Mesendoderm (in vitro differentiated cells): ENCODE measurements around the gene ARHGEF17.
A peak's percentile ranks its signal among the peaks of the same experiment; 100 is the strongest.

Experiments
- DNase-seq: peaks from one replicate; pipeline ENCODE4 v3.0.0; 2013
- H2AK5ac ChIP-seq: 2 replicates; pipeline ENCODE4 v1.6.1; 2013; ENCODE audit warnings: low read length, inconsistent platforms
- H2BK120ac ChIP-seq: 2 replicates; pipeline ENCODE4 v1.6.1; 2013; ENCODE audit warnings: low read depth, mild to moderate bottlenecking, low read length, moderate library complexity, mixed read lengths
- H2BK15ac ChIP-seq: replicated peaks from 2 replicates; pipeline ENCODE4 v1.6.1; 2013; ENCODE audit warnings: low read depth, mild to moderate bottlenecking, moderate library complexity
- H2BK5ac ChIP-seq: 2 replicates; pipeline ENCODE4 v1.6.1; 2013; ENCODE audit warnings: low read length, inconsistent platforms
- H3K18ac ChIP-seq: 2 replicates; pipeline ENCODE4 v1.6.1; 2013; ENCODE audit warnings: mild to moderate bottlenecking, low read length, mixed read lengths
- H3K23ac ChIP-seq: one replicate; pipeline ENCODE4 v1.6.1; 2013; ENCODE audit warnings: low read length
- H3K27ac ChIP-seq: 2 replicates; pipeline ENCODE4 v1.5.1; 2013; ENCODE audit warnings: low read depth, mild to moderate bottlenecking, inconsistent platforms, low read length, moderate library complexity
- H3K27me3 ChIP-seq: 2 replicates; pipeline ENCODE4 v1.6.1; 2013; ENCODE audit warnings: low read length, control low read depth, mild to moderate bottlenecking, inconsistent platforms; ENCODE audit not compliant: insufficient read depth, poor library complexity
- H3K36me3 ChIP-seq: 2 replicates; pipeline ENCODE4 v1.6.1; 2013; ENCODE audit warnings: low read length, inconsistent platforms; ENCODE audit not compliant: control insufficient read depth, insufficient read depth
- H3K4ac ChIP-seq: one replicate; pipeline ENCODE4 v1.6.1; 2013; ENCODE audit warnings: low read depth, mild to moderate bottlenecking, low read length, moderate library complexity
- H3K4me1 ChIP-seq: 2 replicates; pipeline ENCODE4 v1.6.1; 2013; ENCODE audit warnings: low read depth, low read length, inconsistent platforms; ENCODE audit not compliant: control insufficient read depth
- H3K4me2 ChIP-seq: 2 replicates; pipeline ENCODE4 v1.6.1; 2013; ENCODE audit warnings: low read length
- H3K4me3 ChIP-seq: 2 replicates; pipeline ENCODE4 v1.5.1; 2013; ENCODE audit warnings: mild to moderate bottlenecking, low read length
- H3K56ac ChIP-seq: one replicate; pipeline ENCODE4 v1.6.1; 2013; ENCODE audit warnings: low read length
- H3K79me1 ChIP-seq: 2 replicates; pipeline ENCODE4 v1.6.1; 2013; ENCODE audit warnings: low read length, inconsistent platforms
- H3K79me2 ChIP-seq: 2 replicates; pipeline ENCODE4 v1.6.1; 2013; ENCODE audit warnings: mild to moderate bottlenecking, low read length; ENCODE audit not compliant: control insufficient read depth, insufficient read depth
- H3K9ac ChIP-seq: 2 replicates; pipeline ENCODE4 v1.6.1; 2013; ENCODE audit warnings: low read length, inconsistent platforms
- H4K5ac ChIP-seq: one replicate; pipeline ENCODE4 v1.6.1; 2013; ENCODE audit warnings: low read length
- H4K8ac ChIP-seq: one replicate; pipeline ENCODE4 v1.6.1; 2013; ENCODE audit warnings: low read depth, mild to moderate bottlenecking, control low read depth, low read length, moderate library complexity
- WGBS: extraction: QIAGEN DNeasy Blood & Tissue Kit; methylation state at CpG from one replicate; pipeline ENCODE4 v1.1.7; 2013; ENCODE audit warnings: low lambda C conversion rate, missing lambda C conversion rate; ENCODE audit not compliant: insufficient coverage; ENCODE audit errors: extremely low coverage; 5-methylcytosine and 5-hydroxymethylcytosine counted together

The ARHGEF17 gene

GRCh38 chr11:73393011-73393380, 84.9 kb downstream of the ARHGEF17 start:
- no peak overlapping the region for H3K18ac ChIP-seq
- peaks cover 2% of the 10 kb centered on the region for H3K79me1 ChIP-seq
- H3K56ac ChIP-seq, result no peak overlapping the region
- no peaks in the 10 kb centered on the region for H3K27me3 ChIP-seq
- no peak overlapping the region for H2AK5ac ChIP-seq
- H4K8ac ChIP-seq, result no peak overlapping the region
- WGBS, result no CpG with 5 or more reads among the region's 7 CpGs
- no peak overlapping the region for H4K5ac ChIP-seq
- H3K79me2 ChIP-seq, result no peaks in the 10 kb centered on the region
- H2BK5ac ChIP-seq, result no peak overlapping the region
- no peak overlapping the region for H2BK15ac ChIP-seq
- H3K4me2 ChIP-seq, result no peak overlapping the region
- H3K4me1 ChIP-seq, result no peaks in the 10 kb centered on the region
- no peak overlapping the region for H3K4me3 ChIP-seq
- no peaks in the 10 kb centered on the region for H3K36me3 ChIP-seq
- no peak overlapping the region for H3K27ac ChIP-seq
- no peak overlapping the region for H2BK120ac ChIP-seq
- H3K23ac ChIP-seq, result no peak overlapping the region
- H3K4ac ChIP-seq, result no peak overlapping the region
- no peak for DNase-seq
- no peak overlapping the region for H3K9ac ChIP-seq

GRCh38 chr11:73393479-73394415, 85.7 kb downstream of the ARHGEF17 start:
- no peaks in the 10 kb centered on the region for H3K79me1 ChIP-seq
- peak; percentile 87 for DNase-seq
- H3K56ac ChIP-seq, result no peak overlapping the region
- H3K36me3 ChIP-seq, result no peaks in the 10 kb centered on the region
- H2BK120ac ChIP-seq, result no peak overlapping the region
- no peak overlapping the region for H3K23ac ChIP-seq
- H2AK5ac ChIP-seq, result no peak overlapping the region
- no peak overlapping the region for H4K5ac ChIP-seq
- H3K4me1 ChIP-seq, result no peaks in the 10 kb centered on the region
- no peak overlapping the region for H3K4me3 ChIP-seq
- no peak overlapping the region for H3K18ac ChIP-seq
- no peaks in the 10 kb centered on the region for H3K79me2 ChIP-seq
- H2BK5ac ChIP-seq, result no peak overlapping the region
- no CpG with 5 or more reads among the region's 16 CpGs for WGBS
- no peak overlapping the region for H3K27ac ChIP-seq
- H3K4me2 ChIP-seq, result no peak overlapping the region
- H3K9ac ChIP-seq, result no peak overlapping the region
- no peaks in the 10 kb centered on the region for H3K27me3 ChIP-seq
- no peak overlapping the region for H3K4ac ChIP-seq
- H4K8ac ChIP-seq, result no peak overlapping the region
- H2BK15ac ChIP-seq, result no peak overlapping the region

- H3K27ac ChIP-seq, result no peak overlapping the region
- DNase-seq, result no peak
- H3K4me2 ChIP-seq, result no peak overlapping the region
- H3K36me3 ChIP-seq, result no peaks in the 10 kb centered on the region
- no peak overlapping the region for H2AK5ac ChIP-seq
- no peaks in the 10 kb centered on the region for H3K79me2 ChIP-seq
- no peak overlapping the region for H2BK15ac ChIP-seq
- H4K5ac ChIP-seq, result no peak overlapping the region
- no peak overlapping the region for H3K56ac ChIP-seq
- H3K4me1 ChIP-seq, result no peaks in the 10 kb centered on the region
- no peak overlapping the region for H2BK5ac ChIP-seq
- H3K18ac ChIP-seq, result no peak overlapping the region
- H3K23ac ChIP-seq, result no peak overlapping the region
- no peaks in the 10 kb centered on the region for H3K79me1 ChIP-seq
- no peak overlapping the region for H3K9ac ChIP-seq
- no CpG with 5 or more reads among the region's 34 CpGs for WGBS
- H4K8ac ChIP-seq, result no peak overlapping the region
- no peak overlapping the region for H3K4me3 ChIP-seq
- H3K27me3 ChIP-seq, result no peaks in the 10 kb centered on the region
- no peak overlapping the region for H3K4ac ChIP-seq
- H2BK120ac ChIP-seq, result no peak overlapping the region
These were observed 86.6 kb downstream of the ARHGEF17 start for GRCh38 chr11:73394416-73395296.

GRCh38 chr11:73395297-73396208, 87.5 kb downstream of the ARHGEF17 start:
- WGBS, result no CpG with 5 or more reads among the region's 22 CpGs
- DNase-seq, result no peak

GRCh38 chr11:73396251-73396930, 88.3 kb downstream of the ARHGEF17 start:
- Histone ChIP-seq H3K4ac (no peak overlapping the region), H3K9ac (no peak overlapping the region), H3K4me3 (no peak overlapping the region), H3K36me3 (no peaks in the 10 kb centered on the region), H3K4me2 (no peak overlapping the region), H3K18ac (no peak overlapping the region), H4K8ac (no peak overlapping the region), H3K4me1 (no peaks in the 10 kb centered on the region), H3K79me1 (no peaks in the 10 kb centered on the region), H3K79me2 (no peaks in the 10 kb centered on the region), H2BK15ac (no peak overlapping the region), H3K56ac (no peak overlapping the region), H3K27me3 (no peaks in the 10 kb centered on the region), H2BK5ac (no peak overlapping the region), H2AK5ac (no peak overlapping the region), H2BK120ac (no peak overlapping the region), H3K23ac (no peak overlapping the region), H4K5ac (no peak overlapping the region), H3K27ac (no peak overlapping the region)
- DNase-seq, result no peak
- no CpG with 5 or more reads among the region's 6 CpGs for WGBS

More at GRCh38 chr11:73395297-73396208, 87.5 kb downstream of the ARHGEF17 start:
- no peaks in the 10 kb centered on the region for H3K4me1 ChIP-seq
- H3K18ac ChIP-seq, result no peak overlapping the region
- no peaks in the 10 kb centered on the region for H3K79me2 ChIP-seq
- H3K4ac ChIP-seq, result no peak overlapping the region
- H3K9ac ChIP-seq, result no peak overlapping the region
- no peak overlapping the region for H3K23ac ChIP-seq
- no peaks in the 10 kb centered on the region for H3K36me3 ChIP-seq
- H4K5ac ChIP-seq, result no peak overlapping the region
- no peak overlapping the region for H3K4me2 ChIP-seq
- H2BK5ac ChIP-seq, result no peak overlapping the region
- no peak overlapping the region for H4K8ac ChIP-seq
- no peak overlapping the region for H2AK5ac ChIP-seq
- H2BK15ac ChIP-seq, result no peak overlapping the region
- no peak overlapping the region for H3K4me3 ChIP-seq
- H2BK120ac ChIP-seq, result no peak overlapping the region
- H3K79me1 ChIP-seq, result no peaks in the 10 kb centered on the region
- H3K27me3 ChIP-seq, result no peaks in the 10 kb centered on the region
- H3K56ac ChIP-seq, result no peak overlapping the region
- H3K27ac ChIP-seq, result no peak overlapping the region
